DMS 273 treated with DMSO at 0.1 percent for 48 hours (cell line): ENCODE results near the gene ZNF135.

ENCODE experiments used
- DNase-seq: peaks from one replicate; lab custom pipeline; 2025; lab: John Stamatoyannopoulos, UW

The ZNF135 gene

DNA sequence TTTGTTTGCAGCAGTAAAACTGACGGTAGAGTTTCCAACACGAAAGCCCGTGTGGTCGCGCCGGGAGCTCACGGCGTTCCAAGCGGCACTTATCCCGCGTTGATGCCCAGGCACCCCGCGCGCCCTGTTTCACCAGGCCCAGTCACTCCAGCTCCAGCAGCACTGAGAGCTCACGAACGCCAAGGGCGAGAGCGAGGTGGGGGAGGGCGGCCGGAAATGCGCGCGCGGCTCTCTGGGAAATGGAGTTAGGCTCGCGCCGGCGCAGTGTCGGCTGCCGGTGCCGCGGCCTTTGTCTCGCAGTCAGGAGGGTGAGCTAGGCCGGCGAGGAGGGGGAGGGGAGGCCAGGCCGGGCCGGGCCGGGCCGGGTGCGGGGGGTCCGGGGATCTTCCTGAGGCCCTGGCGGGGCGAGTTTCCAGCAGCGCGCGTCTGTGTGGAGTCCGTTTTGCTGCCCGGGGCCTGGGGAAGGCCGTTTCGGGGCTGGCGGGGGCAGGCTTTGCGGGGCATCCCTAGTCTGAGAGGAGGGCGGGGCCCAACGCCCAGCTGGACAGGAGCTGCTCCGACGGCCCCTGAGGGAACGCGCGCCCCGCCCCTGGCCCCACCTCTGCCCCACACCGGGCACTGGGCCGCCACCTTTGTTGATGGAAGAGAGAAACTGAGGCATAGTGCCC, at the start of gene ZNF135:
ZNF135 (plus strand) TSS at position 280 of the 668 bp plus-strand sequence. CDS start 721 bp downstream, outside the sequence.
- peak; percentile 73 for DNase-seq

DNA sequence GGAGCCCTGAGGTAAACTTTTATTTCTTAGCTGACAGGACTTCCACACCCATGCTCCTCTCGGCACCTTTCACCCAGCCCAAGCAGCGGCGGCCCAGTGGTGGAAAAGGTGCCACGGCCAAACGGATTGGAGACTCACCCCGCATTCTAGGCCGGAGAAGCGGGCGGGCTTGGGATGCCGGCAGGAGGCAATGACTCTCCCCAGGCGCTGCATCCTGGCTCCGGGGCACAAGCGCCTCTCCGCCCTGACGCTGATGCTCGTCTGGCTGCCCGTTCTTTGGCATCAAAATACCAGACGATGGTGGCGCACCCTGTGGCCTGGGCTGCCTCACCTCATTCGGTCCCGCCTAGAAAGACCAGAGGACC, 49.8 kb upstream of the ZNF135 start:
- DNase-seq, result no peak

DNA sequence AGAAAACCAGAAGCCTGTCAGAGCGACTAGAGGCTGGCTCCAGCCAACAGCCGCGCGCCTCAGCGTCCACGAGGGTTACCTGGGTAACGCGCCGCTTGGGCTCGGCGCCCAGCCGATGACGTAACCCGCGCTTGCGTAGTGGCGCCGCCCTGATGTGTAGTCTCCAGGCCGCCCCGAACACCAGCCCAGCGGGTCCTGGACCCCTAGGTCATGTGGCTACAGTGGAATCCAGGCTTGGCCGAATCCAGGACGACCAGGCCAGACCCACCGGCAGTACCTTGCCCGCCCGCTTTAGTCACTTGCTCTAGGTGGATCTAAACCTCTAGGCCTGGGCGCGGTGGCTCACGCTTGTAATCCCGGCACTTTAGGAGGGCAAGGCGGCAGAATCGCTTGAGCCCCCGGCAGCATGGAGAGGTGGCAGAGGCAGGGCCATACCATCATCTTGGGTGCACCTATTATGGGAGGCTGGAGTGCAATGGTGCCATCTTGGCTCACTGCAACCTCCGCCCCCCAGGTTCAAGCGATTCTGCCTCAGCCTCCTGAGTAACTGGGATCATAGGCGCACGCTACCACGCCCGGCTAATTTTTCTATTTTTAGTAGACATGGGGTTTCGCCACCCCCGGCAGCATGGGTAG, 49.3 kb upstream of the ZNF135 start:
- peak; percentile 54 for DNase-seq

DNA sequence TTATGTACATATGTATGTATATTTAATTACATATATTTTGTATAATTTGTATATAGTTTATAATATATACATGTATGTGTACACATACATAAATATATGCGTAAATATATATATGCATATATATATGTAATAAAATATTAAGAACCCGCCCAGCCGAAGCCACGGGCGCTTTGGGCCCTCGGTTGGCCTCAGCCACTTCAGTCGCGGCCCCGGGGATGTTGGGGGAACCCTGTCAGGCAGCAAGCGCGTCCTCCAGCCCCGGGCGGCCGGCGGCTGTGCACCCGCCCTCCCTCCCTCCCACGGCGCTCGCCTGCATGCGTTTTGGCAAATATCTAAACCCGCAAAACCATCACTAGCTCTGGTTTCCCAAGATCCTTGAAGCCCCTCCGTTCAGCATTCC, 48.6 kb upstream of the ZNF135 start:
- no peak for DNase-seq

DNA sequence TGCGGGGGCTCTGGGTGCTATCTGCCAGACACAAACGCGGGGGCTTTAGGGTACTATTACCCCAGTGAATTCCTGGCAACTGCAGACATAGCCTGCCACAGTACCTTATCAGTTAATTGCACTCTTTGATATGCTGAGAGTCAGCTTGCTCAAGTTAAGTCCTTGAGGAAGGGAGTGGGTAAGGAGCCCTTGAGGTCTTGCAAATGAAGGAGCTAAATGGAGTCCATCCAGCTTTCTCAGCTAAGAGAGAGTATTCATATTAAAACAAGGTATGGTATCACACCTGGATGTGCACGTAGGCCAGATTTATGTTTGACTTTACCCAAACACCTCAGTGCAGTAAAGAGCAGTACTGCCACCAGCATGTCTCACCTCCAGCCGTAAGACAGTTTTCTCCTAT, 44.9 kb upstream of the ZNF135 start:
- no peak for DNase-seq

DNA sequence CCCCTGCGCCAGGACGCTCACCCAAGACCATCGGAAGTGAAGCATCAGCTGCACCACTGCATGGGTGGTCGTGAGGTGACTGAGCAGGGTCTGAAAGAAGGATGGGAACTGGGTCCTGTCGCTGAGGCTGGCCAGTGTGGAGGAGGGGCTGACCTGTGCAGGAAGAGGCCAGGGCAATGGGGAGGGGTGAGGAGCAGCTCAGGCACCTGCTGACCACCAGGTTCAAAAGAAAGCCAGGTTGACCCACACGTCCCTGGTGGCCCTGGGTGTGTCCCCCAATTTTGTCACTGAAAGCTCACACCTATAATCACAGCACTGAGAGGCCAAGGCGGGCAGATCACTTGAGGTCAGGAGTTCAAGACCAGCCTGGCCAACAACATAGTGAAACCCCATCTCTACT, 39.0 kb upstream of the ZNF135 start:
- no peak for DNase-seq

DNA sequence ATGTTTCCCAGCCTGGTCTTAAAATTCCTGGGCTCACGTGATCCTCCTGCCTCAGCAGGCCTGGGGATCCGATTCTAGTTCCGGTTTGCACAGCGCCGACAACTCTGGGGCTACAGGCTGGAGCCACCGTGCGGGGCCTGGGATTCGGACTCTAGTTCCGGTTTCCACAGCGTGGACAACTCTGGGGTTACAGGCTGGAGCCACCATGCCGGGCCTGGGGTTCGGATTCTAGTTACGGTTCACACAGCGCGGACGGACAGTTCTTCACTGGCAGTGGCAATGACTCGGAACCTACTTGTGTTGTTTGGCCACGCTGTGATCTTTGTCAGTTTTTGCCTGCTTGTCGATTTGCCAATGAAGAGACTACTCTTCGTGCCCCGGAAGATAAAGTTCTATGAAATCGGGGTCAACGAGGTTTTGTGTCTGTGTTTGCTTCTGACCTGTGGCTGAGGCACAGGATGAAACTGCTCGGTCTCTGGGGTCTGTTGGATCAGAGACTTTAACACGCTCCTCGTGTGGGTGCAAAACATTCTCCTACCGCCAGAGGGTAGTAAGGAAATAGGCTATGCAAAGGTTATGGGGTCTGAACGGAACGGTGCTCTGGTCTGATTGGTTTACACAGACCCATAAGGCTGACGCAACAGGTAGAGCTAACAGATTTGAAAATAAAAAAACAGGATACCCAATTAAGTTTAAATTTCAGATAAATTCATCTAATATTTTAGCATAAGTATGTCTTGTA, 37.4 kb upstream of the ZNF135 start:
- peak; percentile 20 for DNase-seq

DNA sequence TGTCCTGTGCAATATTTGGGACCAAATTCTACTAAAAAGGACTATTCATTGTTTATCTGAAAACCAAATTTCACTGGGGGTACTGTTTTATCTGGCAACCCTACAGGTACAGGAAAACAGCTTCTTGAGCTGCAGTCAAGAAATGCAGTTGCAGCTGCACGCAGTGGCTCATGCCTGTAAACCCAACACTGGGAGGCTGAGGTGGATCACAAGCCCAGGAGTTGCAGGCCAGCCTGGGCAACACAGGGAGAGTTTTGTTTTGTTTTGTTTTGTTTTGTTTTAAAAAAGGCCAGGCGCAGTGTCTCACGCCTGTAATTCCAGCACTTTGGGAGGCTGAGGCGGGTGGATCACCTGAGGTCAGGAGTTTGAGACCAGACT, 36.8 kb upstream of the ZNF135 start:
- DNase-seq, result no peak

DNA sequence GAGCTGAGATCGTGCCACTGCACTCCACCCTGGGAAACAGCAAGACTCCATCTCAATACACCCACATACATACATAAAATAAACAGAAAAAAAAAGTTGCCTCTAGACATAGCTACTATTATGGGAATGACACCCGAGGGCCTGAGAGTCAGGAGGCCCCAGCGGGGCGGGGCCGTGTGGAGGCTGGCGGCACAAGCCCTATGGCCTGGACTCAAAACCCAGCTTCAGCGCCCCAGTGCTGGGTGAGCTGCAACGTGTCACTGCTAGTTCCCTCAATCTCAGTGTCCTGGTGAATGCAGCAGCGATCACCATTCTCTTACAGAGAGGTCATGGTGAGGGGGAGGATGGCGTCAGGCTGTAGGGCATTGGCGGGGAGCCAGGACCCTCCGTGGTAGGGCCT, 34.4 kb upstream of the ZNF135 start:
- DNase-seq, result no peak

DNA sequence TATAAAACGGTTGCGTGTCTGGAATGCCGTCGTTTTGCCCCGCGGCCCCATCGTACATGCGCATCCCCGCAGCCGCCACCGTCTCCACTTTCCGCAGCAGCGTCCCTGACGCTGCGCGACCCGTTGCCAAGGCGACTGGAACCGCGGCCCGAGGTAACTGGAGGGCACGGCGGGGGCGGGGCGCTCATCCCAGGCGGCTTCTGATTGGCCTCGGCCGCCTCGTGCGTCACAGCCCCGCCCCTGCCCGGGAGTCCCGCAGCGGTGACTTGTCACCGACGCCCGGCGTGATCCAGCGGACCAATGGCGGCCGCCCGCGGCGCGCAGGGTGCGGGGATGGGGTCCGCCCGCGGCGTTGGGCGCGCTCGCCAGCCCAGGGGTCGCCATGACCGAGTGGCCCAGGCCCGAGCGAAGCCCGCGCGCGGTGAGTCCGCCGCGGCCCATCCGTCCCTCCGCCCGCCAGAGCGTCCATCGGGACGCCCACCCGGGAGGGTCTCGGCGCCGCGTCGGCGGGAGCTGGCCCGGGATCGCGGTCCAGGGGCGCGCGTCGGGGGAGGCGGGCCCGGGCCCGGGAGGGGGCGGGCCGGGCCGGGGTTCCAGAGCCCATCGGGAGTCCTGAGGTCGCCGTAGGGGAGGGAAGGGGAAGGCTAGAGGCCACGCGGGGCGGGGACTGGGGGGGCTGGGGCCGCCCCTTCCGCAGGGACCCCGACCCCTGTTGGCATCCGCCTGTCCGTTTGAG, 25.2 kb upstream of the ZNF135 start, which contains the start of gene ZSCAN1:
ZSCAN1 (plus strand) TSS at position 285 of the 736 bp plus-strand sequence. CDS start 3,812 bp downstream, outside the sequence.
- DNase-seq, result peak; percentile 73

DNA sequence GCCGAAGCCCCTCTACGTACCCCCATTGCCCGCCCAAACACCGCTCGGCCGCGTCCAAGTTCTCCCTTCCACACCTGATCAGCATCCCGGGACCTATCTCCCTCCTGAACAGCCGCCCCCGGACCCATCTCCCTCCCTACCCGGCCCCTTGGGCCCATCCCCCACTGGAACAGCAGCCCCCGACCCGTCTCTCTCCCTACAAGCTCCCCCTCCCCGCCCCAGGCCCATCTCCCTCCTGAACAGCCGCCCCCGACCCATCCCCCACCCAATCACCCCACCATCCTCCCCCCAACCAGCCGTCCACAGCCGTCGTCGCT, 24.6 kb upstream of the ZNF135 start:
- no peak for DNase-seq

DNA sequence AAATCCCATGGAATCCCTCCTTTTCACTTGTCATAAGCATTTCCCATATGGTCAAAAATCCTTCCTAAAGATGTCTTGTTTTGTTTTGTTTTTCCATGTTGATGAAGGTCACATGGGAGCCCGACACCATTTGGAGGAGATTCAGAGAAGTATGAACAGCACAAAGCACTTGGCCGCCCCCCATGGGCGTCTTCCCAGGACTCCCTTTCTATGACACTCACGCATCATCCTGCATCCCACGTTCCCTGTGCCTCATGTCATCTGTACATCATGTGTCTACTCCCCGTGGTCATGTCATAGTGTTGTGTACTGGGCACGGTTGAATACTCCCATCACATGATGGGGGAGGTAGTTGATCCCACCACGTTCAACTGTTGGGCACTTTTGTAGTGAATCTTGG, 23.2 kb upstream of the ZNF135 start:
- no peak for DNase-seq

DNA sequence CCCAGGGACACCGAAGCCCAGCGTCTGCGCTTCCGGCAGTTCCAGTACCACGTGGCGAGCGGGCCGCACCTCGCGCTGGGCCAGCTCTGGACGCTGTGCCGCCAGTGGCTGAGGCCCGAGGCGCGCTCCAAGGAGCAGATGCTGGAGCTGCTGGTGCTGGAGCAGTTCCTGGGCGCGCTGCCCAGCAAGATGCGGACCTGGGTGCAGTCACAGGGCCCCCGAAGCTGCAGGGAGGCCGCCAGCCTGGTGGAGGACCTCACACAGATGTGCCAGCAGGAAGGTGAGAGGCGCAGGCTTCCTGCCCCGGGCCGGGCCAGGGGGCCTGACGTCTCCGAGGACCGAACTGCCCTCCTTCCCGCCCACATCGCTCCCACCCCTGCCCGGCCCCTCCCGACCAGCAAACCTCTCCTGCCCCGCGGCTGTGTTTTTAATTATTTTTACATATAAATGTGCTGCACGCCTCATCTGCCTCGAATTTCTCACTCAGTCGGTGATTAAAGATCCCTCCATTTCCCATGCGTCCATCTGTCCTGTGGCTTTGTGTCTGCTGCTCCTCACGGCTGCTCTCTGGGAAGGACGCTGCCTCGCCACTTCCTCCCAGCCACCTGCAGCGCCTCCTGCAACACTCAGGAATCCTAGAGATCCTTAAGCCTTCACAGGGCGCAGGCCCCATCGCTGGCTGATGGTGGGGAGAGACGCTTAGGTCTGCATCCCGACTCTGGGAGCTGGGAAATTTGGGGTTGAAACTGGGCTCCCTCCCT, 21.0 kb upstream of the ZNF135 start:
- DNase-seq, result peak; percentile 20

DNA sequence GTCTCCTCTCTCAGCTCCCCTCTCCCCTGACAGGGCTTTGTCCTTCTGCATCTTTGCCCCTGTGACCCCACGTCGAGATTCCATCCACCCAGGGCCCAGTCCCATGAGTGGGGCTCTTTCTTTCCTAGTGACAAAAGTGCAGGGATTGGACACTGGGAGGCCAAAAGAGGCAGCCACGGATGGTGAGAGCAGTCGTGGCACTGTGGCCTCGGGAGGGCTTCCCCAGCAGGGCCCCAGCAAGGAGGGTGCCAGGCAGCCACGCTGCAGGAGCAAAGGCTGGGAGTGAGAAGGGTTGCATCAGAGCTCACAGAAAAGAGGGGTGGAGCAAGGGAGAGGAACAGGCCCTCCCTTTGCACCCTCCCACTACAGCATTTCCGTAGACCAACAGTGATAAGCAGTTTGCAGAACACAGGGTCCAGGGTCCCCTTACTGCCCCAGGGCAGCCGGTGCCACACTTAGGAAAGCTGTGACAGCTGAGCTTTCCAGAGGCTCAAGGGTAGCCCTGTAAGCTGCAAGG, 20.3 kb upstream of the ZNF135 start:
- DNase-seq, result no peak

DNA sequence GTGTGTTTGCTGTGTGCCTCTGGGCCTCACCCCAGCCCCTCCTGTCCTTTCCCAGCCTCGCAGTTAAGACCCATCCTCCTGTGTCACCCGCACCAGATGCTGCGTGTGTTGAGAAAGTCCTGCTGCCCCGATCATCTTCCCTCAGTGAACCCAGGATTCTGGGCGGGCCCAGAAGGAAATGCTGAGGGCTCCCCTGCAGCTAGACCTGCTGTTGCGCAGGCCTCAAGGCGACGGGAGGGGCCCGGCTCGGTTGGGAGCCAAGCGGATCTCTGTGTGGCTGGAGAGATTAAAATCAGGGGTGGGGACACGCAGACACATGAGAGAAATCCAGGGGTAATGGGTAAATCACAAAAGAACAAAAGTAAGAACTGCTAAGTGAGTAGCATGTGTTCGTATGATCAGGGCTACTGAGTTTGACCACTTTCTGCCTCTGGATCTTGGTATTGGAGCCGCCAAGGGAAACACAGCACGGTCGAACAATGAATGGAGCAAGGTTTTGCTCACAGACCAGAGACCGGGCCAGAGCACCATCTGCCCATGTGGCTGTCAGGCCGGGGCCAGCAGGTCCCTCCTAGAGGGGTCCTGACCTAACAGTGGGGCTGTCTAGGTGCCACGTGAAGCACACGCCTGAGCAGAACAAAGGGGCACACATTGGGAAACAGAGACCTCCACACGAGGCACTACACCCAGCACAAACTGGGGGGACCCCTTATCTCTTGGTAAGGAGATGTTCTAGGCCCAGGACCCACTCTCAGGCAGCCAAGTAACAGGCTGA, 18.1 kb upstream of the ZNF135 start:
- DNase-seq, result no peak

DNA sequence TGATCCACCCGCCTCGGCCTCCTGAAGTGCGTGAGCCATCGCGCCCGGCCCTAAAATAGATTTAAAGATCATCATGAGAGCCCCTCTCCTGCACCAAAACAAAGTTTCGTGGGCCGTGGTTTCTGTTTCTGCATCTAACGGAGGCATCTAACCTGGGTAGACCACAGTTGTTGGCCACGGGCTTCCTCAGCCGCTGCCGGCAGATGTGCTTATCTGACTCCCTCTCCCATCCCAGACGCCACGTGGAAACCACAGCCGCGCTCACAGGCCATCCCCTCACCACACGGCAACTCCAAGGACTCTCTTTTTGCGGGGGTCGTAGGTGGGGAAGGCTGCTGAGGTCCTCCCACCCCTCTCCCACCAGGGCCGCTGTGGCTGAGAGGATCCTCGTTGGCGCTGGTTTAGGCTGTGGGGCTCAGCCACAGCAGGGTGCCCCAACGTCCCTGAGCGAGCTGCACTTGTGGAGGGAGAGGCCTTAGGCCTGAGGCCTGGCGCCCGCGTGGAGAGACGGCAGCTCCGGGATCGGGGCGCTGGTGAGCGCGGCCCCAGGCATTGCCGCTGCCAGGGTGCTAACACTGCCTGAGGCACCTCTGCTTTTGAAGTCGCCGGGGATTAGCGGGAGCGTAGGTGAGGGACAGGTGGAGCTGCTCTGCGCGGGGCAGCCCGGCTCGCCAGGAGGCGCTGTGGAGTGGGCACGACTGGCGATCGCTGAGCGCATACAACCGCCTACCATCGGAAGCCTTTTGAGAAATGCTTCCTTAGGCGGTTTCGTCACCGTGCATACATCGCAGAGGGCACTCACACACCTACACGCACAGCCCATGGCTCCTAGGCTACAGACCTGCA, 16.4 kb upstream of the ZNF135 start:
- DNase-seq, result no peak

DNA sequence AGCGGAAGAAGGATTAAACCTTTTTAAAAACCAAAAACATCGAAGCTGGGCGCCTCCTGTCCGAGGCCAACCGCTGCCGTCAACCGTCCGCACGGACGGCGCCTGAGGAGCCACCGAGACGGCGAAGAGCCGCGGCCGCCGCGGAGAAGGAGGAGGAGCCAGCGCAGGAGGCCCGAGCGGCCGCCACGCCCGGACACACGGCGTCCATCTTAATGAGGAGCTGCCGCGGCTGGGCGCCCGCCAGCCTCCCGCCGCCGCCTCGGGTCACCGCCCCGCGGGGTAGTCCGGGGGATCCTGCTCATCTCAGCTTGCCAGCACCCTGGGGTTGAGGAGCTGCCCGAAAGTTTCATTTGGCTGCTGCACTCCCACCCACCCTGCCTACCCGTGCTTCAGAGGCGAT, 14.7 kb upstream of the ZNF135 start:
- DNase-seq, result no peak

DNA sequence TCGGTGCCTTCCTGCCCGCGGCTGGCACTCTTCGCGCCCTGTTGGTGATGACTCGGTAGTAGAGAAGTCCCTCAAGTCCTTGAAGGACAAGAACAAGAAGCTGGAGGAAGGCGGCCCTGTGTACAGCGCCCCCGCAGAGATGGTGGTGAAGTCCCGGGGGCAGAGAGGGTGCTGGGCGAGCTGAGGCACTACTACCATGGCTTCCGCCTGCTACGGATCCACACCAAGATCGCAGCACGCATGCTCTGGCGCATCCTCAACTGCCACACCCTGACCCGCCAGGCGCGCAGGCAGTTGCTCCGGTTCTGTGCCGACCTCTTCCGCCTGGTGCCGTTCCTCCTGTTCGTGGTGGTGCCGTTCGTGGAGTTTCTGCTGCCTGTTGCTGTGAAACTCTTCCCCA, 14.2 kb upstream of the ZNF135 start:
- DNase-seq, result no peak

DNA sequence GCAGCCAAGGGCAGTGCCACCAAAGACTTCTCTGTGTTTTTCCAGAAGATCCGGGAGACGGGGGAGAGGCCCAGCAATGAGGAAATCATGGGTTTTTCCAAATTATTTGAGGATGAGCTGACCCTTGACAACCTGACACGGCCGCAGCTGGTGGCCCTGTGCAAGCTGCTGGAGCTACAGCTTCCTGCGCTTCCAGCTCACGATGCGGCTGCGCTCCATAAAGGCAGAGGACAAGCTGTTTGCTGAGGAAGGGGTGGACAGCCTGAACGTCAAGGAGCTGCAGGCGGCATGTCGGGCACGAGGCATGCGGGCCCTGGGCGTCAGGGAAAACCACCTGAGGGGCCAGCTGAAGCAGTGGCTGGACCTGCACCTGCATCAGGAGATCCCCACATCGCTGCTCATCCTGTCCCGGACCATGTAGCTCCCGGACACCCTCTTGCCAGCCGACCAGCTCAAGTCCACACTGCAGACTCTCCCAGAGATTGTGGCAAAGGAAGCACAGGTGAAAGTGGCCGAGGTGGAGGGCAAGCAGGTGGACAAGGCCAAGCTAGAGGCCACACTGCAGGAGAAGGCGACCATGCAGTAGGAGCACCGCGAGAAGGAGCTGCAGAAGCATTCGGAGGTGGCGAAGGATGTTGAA, 13.6 kb upstream of the ZNF135 start:
- DNase-seq, result no peak

DNA sequence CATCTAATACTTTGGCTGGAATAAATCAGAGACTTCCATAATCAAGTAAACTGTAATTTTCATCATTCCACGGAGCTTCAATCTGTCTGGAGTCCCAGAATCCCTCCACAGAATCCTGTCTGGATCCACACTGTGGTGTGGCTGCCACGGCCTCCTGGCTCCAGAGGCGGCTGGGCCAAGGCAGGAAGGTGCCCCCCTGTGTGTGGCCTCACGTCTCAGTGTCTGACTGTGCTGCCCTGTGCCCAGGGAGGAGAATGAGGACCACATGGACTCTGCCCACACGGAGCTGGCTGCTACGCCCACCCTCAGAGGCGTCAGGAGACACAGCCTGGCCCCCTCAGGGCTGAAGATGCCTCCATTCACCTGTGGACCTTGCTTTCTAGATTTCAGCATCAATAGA, 12.2 kb upstream of the ZNF135 start:
- no peak for DNase-seq
